Cortex of kidney (tissue), 1 donor: ENCODE results near the gene FMN1.
"Not testable (repeated sequence)": the region's sequence is repeated elsewhere in the genome, so short reads cannot be mapped to it uniquely, and the experiment has no call there.

Experiments used
- DNase-seq: peaks from one replicate; lab custom pipeline; 2025; lab: John Stamatoyannopoulos, UW

The FMN1 gene

DNA sequence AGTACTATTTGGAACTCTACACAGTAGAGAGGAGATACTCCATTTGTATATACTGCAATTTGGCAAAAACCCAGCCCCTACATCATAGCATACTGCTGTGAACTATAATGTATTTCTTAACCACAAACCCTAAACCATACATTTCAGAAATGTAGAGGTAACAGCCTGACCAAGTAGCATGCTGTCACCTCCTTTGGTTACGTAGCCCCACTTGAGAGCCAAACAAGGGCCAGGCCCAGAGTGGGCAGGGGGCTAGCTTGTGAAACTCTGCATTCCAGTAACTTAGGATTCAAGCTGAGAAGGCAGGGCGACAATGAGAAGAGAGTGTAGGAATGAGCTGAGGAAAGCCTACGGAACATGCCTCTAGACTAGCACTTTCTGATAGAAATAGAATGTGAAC, 340.9 kb downstream of the FMN1 start:
- no peak for DNase-seq

GRCh38 chr15:32852771-32853170, 341.7 kb downstream of the FMN1 start:
- DNase-seq, result no peak

DNA sequence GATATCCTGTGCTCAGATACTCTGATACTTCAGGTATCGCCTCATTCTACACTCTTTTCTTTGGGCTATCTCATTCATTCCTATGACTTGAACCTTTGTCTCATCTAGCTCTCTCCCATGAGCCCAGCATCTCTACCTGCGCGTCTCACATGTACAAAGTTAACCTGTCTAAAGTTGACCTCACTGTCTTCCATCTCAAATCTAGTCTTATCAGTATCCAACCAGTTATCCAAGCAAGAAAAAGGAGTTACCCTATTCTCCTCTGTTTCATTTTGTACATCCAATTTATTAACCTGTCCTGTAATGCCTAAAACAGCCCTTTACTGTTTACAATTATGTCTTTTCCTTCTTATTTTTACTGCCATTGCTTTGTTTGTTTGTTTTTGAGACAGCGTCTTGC, 342.5 kb downstream of the FMN1 start:
- no peak for DNase-seq

DNA sequence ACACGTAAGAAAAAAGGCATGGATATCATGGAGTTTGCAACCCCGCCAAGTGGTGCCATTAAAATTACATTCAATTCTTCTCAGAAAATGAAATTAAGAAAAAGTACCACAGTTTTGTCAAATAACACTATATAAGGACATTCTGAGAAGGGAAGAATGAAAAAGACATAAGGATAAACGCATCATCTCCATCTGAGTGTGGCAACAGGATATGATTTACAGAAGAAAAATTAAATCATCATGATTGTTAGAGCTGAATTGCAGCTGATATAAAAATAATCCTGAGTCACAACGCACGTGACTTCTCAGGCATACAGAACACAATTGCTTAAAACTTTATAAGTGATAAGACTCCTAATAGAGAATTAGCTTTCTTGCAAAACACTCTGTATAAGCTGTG, 342.9 kb downstream of the FMN1 start:
- DNase-seq, result no peak

GRCh38 chr15:32849769-32850668, 344.5 kb downstream of the FMN1 start:
- no peak for DNase-seq

- DNase-seq, result not testable (repeated sequence)
Measured at GRCh38 chr15:32846671-32847070, 347.8 kb downstream of the FMN1 start.

GRCh38 chr15:32844118-32844711, 350.3 kb downstream of the FMN1 start:
- no peak for DNase-seq

GRCh38 chr15:32843219-32843815, 351.2 kb downstream of the FMN1 start:
- DNase-seq, result no peak

DNA sequence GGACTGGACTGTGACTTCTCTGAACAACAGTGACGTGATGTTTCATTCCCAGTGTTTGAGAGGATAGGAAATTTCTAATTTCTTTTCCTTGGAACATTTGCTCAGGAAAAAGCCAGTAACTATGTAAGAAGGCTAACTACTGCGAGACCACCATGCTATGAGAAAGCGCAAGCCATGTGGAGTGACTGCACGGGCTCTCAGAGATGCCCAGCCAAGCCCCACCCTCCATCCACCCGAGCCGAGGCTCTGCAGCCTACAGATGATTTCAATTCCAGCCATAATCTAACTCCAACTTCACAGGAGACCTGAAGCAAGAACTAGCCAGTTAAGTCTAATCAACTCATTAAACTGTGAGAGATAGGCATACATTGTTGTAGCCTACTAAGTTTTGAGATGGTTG, 352.4 kb downstream of the FMN1 start:
- DNase-seq, result no peak

- DNase-seq, result no peak
Measured at GRCh38 chr15:32840507-32841245, 353.8 kb downstream of the FMN1 start.

DNA sequence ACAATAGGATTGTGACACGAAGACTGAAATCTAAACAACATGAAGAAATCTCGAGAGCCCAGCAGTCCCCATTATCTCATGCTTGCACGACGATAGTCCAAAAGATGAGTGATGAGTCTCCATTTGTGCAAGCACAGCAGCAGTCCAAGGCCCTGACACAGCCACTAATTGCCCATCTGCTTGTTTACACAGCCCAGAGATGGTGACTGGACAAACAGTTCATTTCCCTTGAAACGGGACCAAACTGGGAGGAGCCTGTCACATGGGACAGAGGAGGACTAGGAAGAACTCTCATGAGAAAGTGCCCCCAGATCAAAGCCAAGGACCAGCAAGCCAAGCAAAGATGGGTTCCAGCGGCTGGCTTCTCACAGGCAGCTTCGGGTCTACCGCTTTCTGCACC, 355.7 kb downstream of the FMN1 start:
- DNase-seq, result no peak

DNA sequence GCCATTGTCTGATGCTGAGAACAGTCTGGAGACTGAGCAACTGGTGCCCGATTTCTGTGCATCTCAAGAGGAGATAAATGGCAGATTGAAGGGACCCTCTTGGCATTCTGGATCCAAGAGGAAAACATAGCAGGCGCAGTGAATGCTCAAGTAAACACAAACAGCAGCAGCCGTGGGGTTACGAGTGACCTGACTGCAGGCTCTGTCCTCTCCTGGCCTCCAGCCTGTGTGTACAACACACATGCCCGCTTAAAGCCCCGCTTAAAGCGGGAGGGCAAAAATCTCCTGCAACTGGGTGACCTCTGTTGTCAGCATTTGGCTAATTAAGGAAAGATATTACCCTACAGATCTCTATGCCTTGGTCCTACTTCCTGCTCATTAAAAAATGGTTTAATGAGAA, 356.2 kb downstream of the FMN1 start:
- DNase-seq, result no peak

DNA sequence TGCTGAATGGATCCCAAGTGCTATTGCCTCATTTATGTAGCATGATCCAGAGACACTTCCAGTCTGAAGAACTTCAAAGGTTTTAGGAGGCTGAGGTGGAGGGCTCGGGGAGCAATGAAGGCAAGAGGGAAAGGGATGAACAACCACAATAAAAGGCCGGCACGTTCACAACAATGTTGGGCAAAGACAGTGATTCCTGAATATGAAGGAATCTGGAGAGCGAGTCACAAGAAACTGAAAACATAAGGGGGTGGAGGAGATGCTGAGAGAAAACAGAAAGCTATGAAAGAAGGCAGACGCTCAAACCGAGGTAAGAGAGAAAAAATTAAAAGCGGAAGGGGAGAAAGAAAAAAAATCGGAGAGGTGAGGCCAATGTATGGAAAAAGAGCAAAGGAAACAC, 356.6 kb downstream of the FMN1 start:
- no peak for DNase-seq

- DNase-seq, result no peak
Measured at GRCh38 chr15:32834156-32834555, 360.4 kb downstream of the FMN1 start.

DNA sequence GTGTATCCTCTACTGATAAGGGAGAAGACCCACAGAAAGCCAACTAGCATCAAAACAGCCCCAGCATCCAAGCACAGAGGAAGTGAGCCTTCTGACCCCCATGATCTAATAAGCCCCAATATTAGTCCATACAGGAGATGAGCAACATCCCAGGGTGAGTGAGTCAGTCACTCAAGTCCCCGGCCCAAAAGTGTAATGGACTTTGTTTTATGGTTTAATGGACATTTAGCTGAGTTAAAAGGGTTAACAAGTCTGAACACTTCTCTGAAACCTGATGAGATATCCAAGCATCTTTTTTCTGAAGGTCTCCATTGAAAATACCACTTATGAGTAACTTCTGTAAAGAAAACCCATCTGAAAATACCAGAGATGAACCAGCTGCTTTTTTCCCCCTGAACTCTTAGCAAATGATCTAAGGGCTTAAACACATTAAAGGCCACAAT, 361.1 kb downstream of the FMN1 start:
- no peak for DNase-seq

GRCh38 chr15:32831485-32831884, 363.0 kb downstream of the FMN1 start:
- DNase-seq, result no peak

- no peak for DNase-seq
Measured at GRCh38 chr15:32830241-32830640, 364.3 kb downstream of the FMN1 start.

DNA sequence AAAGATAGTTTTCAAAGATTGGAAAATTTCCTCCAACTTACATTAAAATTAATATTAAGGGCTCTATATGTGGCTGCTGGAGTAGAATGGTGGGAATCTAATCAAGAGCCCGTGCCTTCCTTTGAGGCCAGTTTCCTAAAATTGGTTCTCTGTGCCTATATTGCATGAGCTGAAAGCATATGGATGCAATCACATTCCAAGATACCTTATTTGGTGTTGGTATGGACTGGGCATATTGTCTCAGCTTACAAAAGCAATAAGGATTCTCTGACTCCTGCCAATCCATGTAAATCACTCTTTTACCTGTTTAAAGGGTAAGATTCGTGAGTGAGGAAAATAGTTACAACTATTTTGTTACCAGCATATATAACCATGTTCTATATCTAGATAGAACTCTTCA, 365.1 kb downstream of the FMN1 start:
- DNase-seq, result no peak

GRCh38 chr15:32828507-32829186, 365.9 kb downstream of the FMN1 start:
- DNase-seq, result no peak

DNA sequence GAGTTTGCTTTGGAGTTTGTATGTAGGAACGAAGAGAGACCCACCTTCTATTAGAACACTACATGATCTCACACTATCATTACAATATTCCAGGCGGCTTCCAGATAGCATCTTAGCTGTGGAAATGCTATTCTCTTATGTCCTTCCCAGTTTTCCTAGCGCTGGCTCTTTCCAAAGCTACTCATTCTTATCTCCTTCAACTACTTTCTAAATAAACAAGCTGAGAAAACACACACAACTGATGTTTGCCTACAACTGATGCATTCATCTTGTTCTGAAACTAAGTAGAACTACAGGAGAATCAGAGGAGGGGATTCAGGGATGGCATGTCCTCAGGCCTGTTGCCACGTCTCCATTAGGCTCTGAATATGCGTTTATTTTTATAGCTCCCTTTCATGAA, 367.8 kb downstream of the FMN1 start:
- DNase-seq, result no peak

DNA sequence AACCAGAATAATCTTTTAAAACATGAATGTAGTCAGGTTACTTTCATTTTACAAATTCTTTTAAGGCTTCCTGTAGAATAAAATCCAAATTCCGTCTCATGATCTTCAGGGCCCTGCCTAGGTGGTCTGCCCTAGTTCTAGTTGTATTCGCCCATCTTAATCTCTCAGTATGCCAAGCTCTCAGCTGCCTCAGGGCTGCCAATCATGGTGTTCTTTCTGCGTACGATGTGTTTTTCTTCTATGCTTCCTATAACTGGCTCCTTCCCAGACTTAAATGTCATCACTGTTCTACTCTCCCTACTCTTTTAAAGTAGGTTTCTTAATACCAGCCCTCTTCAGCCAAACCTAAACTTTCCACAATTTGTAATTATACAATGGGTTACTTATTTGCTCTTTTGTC, 369.3 kb downstream of the FMN1 start:
- no peak for DNase-seq

- DNase-seq, result no peak
Measured at GRCh38 chr15:32824777-32825176, 369.7 kb downstream of the FMN1 start.
